ENCODE data around the gene VSX2.

DNA sequence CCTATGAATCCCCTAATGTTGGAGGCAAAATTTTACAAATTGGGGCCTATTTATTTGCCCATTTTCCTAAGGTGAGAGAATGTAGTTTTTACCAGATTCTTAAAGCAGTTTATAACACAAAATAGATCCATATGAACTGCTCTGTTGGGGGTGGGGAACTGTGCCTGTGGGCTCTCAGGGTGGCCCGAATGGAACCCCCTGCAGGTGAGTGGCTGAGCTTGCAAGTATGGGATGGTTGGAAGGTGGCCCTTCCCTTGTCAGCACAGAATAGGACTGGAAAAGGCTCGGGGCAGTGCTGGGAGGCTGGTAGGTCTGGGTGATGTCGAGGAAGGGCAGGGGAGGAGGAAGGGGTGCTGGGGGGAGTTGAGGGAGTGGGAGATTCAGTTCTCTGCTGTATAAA is 4.9 kb downstream of the VSX2 start:
- TF ChIP-seq, protein P1, sequence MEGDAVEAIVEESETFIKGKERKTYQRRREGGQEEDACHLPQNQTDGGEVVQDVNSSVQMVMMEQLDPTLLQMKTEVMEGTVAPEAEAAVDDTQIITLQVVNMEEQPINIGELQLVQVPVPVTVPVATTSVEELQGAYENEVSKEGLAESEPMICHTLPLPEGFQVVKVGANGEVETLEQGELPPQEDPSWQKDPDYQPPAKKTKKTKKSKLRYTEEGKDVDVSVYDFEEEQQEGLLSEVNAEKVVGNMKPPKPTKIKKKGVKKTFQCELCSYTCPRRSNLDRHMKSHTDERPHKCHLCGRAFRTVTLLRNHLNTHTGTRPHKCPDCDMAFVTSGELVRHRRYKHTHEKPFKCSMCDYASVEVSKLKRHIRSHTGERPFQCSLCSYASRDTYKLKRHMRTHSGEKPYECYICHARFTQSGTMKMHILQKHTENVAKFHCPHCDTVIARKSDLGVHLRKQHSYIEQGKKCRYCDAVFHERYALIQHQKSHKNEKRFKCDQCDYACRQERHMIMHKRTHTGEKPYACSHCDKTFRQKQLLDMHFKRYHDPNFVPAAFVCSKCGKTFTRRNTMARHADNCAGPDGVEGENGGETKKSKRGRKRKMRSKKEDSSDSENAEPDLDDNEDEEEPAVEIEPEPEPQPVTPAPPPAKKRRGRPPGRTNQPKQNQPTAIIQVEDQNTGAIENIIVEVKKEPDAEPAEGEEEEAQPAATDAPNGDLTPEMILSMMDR (IDR thresholded peaks at IDR 0.05; ENCODE audit: low read depth, low read length, poor library complexity, severe bottlenecking) = peak; percentile 28
- no peak for TF ChIP-seq EZH2phosphoT487 (IDR thresholded peaks at IDR 0.05; ENCODE audit: borderline replicate concordance, low read length)
